Measurements from ENCODE around the gene ODAM. TPM values are rescaled to one million over a fixed set of nuclear protein-coding genes. Genes with fewer than 3 reads are reported as not detected.

ODAM gene
- total RNA-seq, 1 experiment from 2014 or later = 15.1 TPM

DNA sequence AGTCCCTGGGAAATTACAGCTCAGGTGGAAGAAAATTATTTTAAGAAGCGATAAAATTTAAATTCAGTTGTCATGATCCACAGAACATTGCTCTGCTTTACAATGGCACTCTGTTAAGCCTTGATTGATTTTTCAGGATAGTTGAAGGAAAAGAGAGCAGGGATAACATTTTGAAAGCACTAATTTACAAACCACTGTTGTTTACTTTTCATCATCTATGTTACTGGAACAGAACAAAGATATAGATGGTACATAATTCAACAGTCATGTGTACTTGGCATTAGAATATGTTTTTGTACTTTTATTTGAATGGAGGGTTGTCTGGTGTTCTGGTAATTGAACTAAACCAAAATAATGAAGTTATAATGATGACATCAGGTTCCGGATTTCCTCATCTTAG lies 2.6 kb upstream of the ODAM start:
- DNase-seq = no peak
- Mint-ChIP-seq H3K4me3 (ENCODE audit: unreplicated experiment) (no peak overlapping the region), H3K9me3 (ENCODE audit: unreplicated experiment) (peaks cover 17% of the 10 kb centered on the region)

GRCh38 chr4:70196857-70197256 lies 1.3 kb downstream of the ODAM start:
- H3K36me3 Mint-ChIP-seq (ENCODE audit: insufficient read depth, unreplicated experiment) = no peaks in the 10 kb centered on the region
- Histone ChIP-seq H3K36me3 (ENCODE audit: control insufficient read depth, insufficient read depth, low read length) (no peaks in the 10 kb centered on the region), H3K4me1 (peaks cover 24% of the 10 kb centered on the region), H3K27me3 (replicated peaks; ENCODE audit: control insufficient read depth, insufficient read depth, low read length) (no peaks in the 10 kb centered on the region), H3K4me3 (ENCODE audit: low read depth, low read length) (no peak overlapping the region), H3K9me3 (no peaks in the 10 kb centered on the region)
- ChIA-PET CTCF (no interaction called here), POLR2A (no interaction called here)
- DNase-seq = no peak
- no peak overlapping the region for H3K27ac Mint-ChIP-seq (ENCODE audit: unreplicated experiment)
- BruUV-seq (replicated peaks) = no TSS peak
- no peak overlapping the region for H3K4me3 Mint-ChIP-seq (ENCODE audit: unreplicated experiment)
- intact Hi-C loops (cut with micrococcal nuclease; ENCODE audit: unreplicated experiment) = no loop called here
- H3K4me1 Mint-ChIP-seq (ENCODE audit: low read depth, unreplicated experiment) = peaks cover 12% of the 10 kb centered on the region
- no peaks in the 10 kb centered on the region for H3K9me3 Mint-ChIP-seq (ENCODE audit: unreplicated experiment)
- H3K27me3 Mint-ChIP-seq (ENCODE audit: insufficient read depth, unreplicated experiment) = no peaks in the 10 kb centered on the region
- TF ChIP-seq, protein P1, sequence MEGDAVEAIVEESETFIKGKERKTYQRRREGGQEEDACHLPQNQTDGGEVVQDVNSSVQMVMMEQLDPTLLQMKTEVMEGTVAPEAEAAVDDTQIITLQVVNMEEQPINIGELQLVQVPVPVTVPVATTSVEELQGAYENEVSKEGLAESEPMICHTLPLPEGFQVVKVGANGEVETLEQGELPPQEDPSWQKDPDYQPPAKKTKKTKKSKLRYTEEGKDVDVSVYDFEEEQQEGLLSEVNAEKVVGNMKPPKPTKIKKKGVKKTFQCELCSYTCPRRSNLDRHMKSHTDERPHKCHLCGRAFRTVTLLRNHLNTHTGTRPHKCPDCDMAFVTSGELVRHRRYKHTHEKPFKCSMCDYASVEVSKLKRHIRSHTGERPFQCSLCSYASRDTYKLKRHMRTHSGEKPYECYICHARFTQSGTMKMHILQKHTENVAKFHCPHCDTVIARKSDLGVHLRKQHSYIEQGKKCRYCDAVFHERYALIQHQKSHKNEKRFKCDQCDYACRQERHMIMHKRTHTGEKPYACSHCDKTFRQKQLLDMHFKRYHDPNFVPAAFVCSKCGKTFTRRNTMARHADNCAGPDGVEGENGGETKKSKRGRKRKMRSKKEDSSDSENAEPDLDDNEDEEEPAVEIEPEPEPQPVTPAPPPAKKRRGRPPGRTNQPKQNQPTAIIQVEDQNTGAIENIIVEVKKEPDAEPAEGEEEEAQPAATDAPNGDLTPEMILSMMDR (IDR thresholded peaks at IDR 0.05; ENCODE audit: insufficient read depth in 1 of 2, low read depth in 1 of 2, low read length in 1 of 2, severe bottlenecking in 1 of 2, unreplicated experiment in 1 of 2) = no peak

More for the DNA sequence above, 2.6 kb upstream of the ODAM start:
- Histone ChIP-seq H3K4me1 (peaks cover 16% of the 10 kb centered on the region), H3K36me3 (ENCODE audit: control insufficient read depth, insufficient read depth, low read length) (no peaks in the 10 kb centered on the region), H3K9me3 (no peaks in the 10 kb centered on the region; the same call in 1 of the 2 replicates), H3K4me3 (ENCODE audit: low read depth, low read length) (no peak overlapping the region), H3K27me3 (replicated peaks; ENCODE audit: control insufficient read depth, insufficient read depth, low read length) (no peaks in the 10 kb centered on the region)
- intact Hi-C loops (cut with micrococcal nuclease; ENCODE audit: unreplicated experiment) = no loop called here
- POLR2A ChIA-PET = no interaction called here
- H3K36me3 Mint-ChIP-seq (ENCODE audit: insufficient read depth, unreplicated experiment) = no peaks in the 10 kb centered on the region
- CTCF ChIA-PET = no interaction called here
- H3K27me3 Mint-ChIP-seq (ENCODE audit: insufficient read depth, unreplicated experiment) = no peaks in the 10 kb centered on the region
- peaks cover 5% of the 10 kb centered on the region for H3K4me1 Mint-ChIP-seq (ENCODE audit: low read depth, unreplicated experiment)
- TF ChIP-seq, protein P1 (IDR thresholded peaks at IDR 0.05; ENCODE audit: insufficient read depth in 1 of 2, low read depth in 1 of 2, low read length in 1 of 2, severe bottlenecking in 1 of 2, unreplicated experiment in 1 of 2) = no peak
- no peak overlapping the region for H3K27ac Mint-ChIP-seq (ENCODE audit: unreplicated experiment)
- BruUV-seq (replicated peaks) = no TSS peak

DNA sequence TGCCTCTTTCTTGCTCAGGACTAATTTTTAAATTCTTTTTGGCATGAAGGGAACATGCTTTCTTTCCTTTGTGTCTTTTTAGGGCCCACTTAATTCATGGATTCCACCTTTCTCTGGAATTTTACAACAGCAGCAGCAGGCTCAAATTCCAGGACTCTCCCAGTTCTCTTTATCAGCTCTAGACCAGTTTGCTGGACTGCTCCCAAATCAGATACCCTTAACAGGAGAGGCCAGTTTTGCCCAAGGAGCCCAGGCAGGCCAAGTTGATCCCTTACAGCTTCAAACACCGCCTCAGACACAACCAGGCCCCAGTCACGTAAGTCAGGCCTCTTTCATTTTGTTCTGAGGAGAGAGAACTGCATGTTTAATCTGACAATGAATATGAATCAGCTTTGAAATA lies 2.3 kb downstream of the ODAM start:
- no peaks in the 10 kb centered on the region for H3K9me3 Mint-ChIP-seq (ENCODE audit: unreplicated experiment)

More for the DNA sequence above, 2.3 kb downstream of the ODAM start:
- TF ChIP-seq, protein P1 (IDR thresholded peaks at IDR 0.05; ENCODE audit: insufficient read depth in 1 of 2, low read depth in 1 of 2, low read length in 1 of 2, severe bottlenecking in 1 of 2, unreplicated experiment in 1 of 2) = no peak
- H3K4me3 ChIP-seq (ENCODE audit: low read depth, low read length) = no peak overlapping the region
- H3K4me1 Mint-ChIP-seq (ENCODE audit: low read depth, unreplicated experiment) = peaks cover 12% of the 10 kb centered on the region
- no TSS peak for BruUV-seq (replicated peaks)
- CTCF ChIA-PET = interaction anchor here (1.2 kb wide), 1 partner anchor 14 kb away, joined by 3 read pairs; no protein-coding TSS in a partner anchor
- no peaks in the 10 kb centered on the region for H3K36me3 Mint-ChIP-seq (ENCODE audit: insufficient read depth, unreplicated experiment)
- H3K27ac Mint-ChIP-seq (ENCODE audit: unreplicated experiment) = peak overlapping the region; percentile 43
- no peaks in the 10 kb centered on the region for H3K36me3 ChIP-seq (ENCODE audit: control insufficient read depth, insufficient read depth, low read length)
- H3K27me3 Mint-ChIP-seq (ENCODE audit: insufficient read depth, unreplicated experiment) = no peaks in the 10 kb centered on the region
- no peak overlapping the region for H3K4me3 Mint-ChIP-seq (ENCODE audit: unreplicated experiment)
- no peaks in the 10 kb centered on the region for H3K27me3 ChIP-seq (replicated peaks; ENCODE audit: control insufficient read depth, insufficient read depth, low read length)
- no peaks in the 10 kb centered on the region for H3K9me3 ChIP-seq
- POLR2A ChIA-PET = no interaction called here
- peak; percentile 29 to 43 for DNase-seq
- intact Hi-C loops (cut with micrococcal nuclease; ENCODE audit: unreplicated experiment) = no loop called here
- peaks cover 24% of the 10 kb centered on the region for H3K4me1 ChIP-seq

Measured in Caco-2 (cell line).